Heart left ventricle (tissue), 13 donors: ENCODE data around the gene MMRN1.

Experiments used
- POLR2A ChIP-seq, 2 donors: fragments of 450-650 bp; IDR thresholded peaks; one replicate each; pipeline ENCODE4 v1.6.1; 2017; ENCODE audit warnings: antibody characterized with exemption in 2 of 2, mild to moderate bottlenecking in 2 of 2, moderate library complexity in 2 of 2
- TF ChIP-seq, protein P1 (sequence below), 12 donors: fragments of 200-600 bp; sonication (generic) in 4 of 12; IDR thresholded peaks; one replicate each; pipeline versions ENCODE4 v1.5.0 to v1.8.0; 2018 to 2022; ENCODE audit warnings: antibody characterized with exemption in 12 of 12, mild to moderate bottlenecking in 5 of 12
- donor health status: ischemic (EF 13 %, LVEDD 7.1; RV severe dilation, severe dysfunction).
- donor health status: DM: no; HTN: yes; CAD: no.
- donor health status: DM: no; HTN: no; CAD: no.
- donor health status: ischemic (EF 25% LVEDD 6.9; RV normal size, moderate dysfunction).
- donor health status: ischemic (EF 25% LVEDD 5.7; RV mildly dilated, moderate dysfunction).
- donor health status: ischemic (EF 35%, LVEDD 5.7; RV mildly dilated, moderate dysfunction).
- donor health status: nonischemic (EF 11% LVEDD 7.7; RV severe dilation, severe dysfunction).
- donor health status: DM: yes; HTN: yes; CAD: no.
- donor health status: PGD.
- donor health status: ischemic (EF 29% LVEDD 5.4; RV normal size, mild dysfunction).
- donor health status: nonischemic (EF 23%, LVEDD 6.1; RV moderate dilation, normal function).

DNA sequence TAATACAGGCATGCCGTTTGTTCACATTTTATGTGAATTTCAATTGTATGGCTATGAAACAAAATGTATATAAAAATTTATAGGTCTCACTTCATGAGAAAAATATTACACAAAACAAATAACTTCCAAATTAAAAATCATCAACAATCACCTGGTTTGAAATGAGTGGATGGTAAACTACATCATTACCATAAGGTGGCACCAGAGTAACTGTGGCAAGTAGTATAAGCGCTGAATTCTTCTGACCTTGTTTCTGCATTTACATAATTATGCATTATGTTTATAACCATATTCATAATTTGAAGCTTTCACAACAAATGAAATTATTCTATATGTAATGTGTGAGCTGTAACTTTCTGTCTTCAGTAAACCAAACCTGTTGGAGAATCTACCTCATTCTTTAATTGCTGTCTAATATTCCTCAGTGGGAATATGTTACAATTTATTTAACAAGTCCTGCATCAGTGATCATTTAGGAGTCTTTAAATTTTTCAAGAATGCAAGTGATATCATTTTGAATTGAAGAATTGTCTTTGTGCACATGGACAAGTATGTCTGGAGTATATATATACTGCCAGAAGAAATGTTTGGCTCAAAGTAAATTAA is 55.2 kb downstream of the MMRN1 start:
- TF ChIP-seq, protein P1, sequence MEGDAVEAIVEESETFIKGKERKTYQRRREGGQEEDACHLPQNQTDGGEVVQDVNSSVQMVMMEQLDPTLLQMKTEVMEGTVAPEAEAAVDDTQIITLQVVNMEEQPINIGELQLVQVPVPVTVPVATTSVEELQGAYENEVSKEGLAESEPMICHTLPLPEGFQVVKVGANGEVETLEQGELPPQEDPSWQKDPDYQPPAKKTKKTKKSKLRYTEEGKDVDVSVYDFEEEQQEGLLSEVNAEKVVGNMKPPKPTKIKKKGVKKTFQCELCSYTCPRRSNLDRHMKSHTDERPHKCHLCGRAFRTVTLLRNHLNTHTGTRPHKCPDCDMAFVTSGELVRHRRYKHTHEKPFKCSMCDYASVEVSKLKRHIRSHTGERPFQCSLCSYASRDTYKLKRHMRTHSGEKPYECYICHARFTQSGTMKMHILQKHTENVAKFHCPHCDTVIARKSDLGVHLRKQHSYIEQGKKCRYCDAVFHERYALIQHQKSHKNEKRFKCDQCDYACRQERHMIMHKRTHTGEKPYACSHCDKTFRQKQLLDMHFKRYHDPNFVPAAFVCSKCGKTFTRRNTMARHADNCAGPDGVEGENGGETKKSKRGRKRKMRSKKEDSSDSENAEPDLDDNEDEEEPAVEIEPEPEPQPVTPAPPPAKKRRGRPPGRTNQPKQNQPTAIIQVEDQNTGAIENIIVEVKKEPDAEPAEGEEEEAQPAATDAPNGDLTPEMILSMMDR (IDR thresholded peaks at IDR 0.05), result peak in 7 of 12 donors; percentile 5 to 32 (median 25)
- TF ChIP-seq POLR2A (IDR thresholded peaks at IDR 0.05), result no peak
